HuH-7 (cell line): ENCODE results near the gene KLF15.

Experiments used
- DNase-seq: peaks from one replicate; pipeline ENCODE4 v3.0.0; 2011; ENCODE audit warnings: low spot score

Gene KLF15

GRCh38 chr3:126320517-126321293 is 36.5 kb downstream of the KLF15 start:
- no peak for DNase-seq

GRCh38 chr3:126319701-126320295 is 37.4 kb downstream of the KLF15 start:
- DNase-seq = no peak

DNA sequence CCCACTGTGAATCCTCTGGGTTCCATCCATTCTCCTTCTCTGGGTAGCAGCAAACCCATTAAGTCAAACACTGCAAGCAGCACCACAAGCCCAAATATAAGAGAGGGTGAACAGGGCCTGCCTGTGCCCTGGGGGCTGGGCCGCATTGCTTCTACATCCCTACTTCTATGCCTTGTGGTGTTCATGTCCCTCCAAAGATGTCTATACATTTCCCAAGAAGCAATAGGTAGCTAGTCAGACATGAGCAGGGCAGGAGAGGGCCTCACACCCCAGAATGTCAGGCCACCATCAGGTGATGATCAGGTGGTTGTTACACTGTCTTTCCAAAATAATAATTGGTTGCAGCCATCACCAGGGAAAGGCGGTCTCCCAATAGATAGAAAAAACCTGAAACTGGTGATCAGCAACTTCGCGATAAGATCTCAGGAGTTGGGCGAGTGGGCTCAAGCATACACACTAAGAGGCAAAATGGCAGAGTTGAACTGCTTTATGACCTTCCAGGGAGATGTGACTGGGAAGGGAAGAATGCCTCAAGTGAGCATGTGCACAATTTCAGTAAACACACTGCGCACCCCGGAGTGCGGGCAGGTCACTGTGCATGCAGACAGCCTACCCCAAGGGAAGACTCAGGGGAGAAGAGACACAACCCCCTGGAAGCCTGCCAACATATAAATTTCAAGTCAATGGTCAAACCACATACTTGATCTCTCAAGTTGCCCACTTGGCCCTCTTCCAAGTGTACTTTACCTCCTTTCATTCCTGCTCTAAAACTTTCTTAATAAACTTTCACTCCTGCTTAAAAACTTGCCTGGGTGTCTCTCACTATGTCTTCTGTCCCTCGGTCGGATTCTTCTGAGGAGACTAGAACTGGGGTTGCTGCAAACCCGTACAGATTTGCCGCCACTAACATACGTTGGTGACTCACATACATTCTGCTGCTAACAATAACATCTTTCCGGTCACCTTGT is 39.9 kb downstream of the KLF15 start:
- no peak for DNase-seq

DNA sequence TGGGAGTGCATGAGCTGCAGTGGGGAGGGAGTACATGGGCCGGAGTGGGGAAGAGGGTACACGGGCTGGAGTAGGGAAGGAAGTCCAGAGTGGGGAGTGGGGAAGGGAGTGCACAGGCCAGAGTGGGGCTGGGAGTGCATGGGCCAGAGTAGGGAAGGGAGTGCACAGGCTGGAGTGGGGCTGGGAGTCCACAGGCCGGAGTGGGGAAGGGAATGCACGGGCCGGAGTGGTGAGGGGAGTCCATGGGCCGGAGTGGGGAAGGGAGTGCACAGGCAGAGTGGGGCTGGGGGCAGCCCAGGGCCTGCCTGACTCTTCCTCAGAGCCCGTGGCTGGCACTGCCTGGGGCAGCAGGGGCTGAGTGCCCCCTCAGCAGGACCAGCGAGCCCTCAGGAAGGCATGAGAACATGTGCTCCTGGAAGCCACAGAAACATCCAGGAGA is 40.7 kb downstream of the KLF15 start:
- DNase-seq = no peak

- no peak for DNase-seq
Observed at GRCh38 chr3:126316031-126316461, 41.2 kb downstream of the KLF15 start.

- DNase-seq = no peak
Observed at GRCh38 chr3:126314790-126315658, 42.2 kb downstream of the KLF15 start.

DNA sequence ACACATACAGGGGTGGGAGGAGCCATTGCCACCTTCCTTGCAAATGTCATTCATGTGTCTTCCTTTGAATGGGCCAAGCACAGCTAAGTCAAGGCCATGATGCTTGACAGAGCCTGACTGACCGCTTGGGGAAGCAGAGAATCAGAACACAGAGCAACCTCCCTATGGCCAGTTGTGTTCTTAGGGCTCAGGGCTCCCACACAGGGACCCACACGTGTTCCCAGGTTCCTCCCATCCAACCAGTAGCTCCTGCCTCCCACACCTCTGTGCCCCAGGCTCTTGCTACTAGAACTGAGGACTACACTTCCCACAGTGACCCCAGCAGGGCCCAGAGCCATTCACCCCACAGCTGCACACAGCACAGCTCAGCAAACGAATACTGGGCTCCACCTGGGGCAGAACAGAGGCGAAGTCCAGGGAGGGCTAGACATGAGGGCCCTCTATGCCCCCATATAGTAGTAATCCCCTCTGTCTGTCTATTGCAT is 42.9 kb downstream of the KLF15 start:
- no peak for DNase-seq

DNA sequence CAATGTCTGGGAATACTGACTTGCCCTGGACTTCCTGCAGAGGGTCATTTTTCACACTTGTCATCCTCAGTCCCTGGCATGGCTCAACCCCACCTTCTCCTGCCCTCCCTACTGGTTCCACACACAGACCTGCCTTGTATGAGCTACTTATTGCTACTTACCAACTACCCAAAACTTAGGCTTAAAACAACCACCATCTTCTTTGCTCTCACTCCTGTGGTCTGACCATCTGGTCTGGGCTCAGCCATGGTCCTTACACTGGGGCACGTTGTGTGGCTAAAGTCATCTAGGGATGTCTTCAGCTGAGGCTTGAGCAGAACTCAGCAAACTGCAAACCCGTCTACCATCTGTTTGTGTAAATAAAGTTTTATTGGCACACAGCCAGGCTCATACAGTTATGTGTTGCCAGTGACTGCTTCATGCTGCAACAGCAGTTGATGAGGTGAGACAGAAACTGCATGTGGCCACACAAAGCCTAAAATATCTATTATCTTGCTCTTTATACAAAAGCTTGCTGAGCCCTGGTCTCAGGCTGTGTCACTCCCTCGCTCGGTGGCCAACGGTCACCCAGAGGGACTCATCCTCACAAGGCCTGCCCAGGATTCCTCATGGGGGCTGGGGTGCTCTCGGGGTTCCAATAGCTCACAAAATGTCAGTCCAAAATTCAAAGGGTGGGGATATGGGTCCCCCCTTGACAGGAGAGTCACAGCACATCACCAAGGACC is 43.5 kb downstream of the KLF15 start:
- DNase-seq = no peak

DNA sequence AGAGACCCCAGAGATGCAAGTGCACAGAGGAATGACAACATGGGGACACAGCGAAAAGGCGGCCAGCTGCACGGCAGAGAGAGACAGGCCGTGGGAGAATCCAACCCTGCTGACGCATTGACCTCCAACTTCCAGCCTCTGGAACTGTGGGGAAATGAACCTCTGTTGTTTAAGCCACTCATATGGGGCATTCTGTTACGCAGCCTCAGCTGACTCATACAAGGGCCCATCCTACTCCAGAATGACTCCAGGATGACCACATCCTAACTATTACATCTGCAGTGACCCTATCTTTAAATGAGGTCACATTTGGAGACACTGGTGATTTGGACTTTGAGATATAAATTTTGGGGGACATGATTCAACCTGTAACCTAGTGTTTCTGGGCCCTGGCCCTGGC is 44.0 kb downstream of the KLF15 start:
- no peak for DNase-seq

GRCh38 chr3:126312341-126312740 is 44.9 kb downstream of the KLF15 start:
- no peak for DNase-seq

DNA sequence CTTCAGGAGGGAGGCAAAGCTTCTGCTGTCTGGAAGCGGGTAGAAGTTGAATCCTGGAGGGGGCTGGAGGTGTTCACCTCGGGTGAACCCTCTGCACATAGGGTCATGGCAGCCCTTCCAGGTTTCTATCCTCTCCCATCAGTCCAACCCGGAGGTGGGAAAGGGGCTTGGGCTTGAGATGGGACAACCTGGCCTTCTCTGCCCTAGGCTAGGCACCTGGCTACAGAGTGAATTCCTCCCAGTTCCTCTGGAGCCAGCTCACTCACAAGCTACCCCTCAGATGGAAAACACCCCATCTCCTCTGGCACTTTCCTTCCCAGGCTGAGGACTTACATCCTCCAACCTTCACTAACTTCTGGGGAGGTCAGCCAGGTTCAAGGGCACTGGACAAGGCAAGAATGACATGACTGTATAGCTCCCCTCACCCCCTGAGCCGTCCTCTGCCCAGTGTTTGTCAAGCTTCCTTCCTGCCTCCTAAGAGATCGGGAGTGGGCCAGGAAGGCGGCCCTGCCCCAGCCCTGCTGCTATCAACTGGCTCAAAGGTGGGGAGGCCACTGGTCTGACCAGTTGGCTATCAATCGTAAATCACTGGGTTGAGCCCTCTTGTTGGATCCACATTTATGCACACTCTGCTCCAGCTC is 45.8 kb downstream of the KLF15 start:
- no peak for DNase-seq

GRCh38 chr3:126310816-126311215 is 46.4 kb downstream of the KLF15 start:
- no peak for DNase-seq

GRCh38 chr3:126309861-126310655 is 47.1 kb downstream of the KLF15 start:
- DNase-seq = no peak

DNA sequence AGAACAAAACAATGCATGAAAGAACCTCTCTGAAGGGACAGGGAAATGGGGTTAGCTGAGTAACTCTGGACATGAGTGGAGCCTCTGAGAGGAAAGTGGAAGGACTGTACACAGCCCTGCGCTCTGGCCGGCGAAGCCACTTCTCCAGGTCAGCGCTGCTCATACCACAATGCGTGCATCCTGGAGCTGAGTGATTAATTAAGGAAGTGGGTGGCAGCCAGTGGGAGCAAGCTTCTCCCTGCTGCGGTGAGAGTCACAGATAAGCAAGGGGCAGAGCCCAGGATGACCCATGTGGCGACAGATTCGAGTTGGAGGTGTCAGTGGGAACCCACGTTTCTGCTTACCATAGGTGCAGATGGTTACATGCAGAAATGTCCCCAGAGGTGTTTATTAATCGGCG is 48.0 kb downstream of the KLF15 start:
- no peak for DNase-seq

DNA sequence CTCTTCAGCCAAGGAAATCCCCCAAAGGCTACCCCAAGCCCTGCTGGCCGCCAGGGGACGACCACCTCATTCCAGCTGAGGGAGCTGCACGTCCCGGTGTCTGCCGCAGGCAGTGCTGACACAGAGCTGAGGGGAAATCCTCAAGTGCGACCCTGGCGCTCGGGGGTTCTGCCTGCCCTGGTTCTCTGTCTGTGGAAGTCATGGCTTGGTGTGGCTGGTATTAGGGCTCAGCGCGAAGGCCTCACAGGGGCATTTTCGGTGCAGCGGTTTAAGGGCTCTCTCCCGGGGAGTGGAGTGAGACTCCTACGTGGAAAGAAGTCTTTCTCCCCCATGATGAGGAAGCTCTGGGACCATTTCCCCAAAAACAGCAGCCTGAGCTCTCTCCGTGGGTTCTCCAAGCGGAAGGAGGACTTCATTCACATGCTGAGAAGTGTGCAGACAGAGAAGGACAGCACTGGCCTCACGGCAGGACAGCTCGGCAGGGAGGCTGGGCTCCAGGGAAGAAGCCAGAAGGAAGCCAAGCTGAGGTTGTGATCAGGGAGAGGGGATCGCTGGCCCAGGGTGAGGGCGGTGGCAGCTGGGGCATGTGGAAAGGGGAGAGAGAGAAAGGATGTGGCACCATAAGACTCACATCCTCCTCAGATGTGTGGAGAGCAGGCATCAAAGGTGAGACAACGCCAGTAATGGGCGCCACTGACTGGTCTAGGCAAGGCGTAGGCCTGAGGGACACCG is 48.6 kb downstream of the KLF15 start:
- no peak for DNase-seq

- DNase-seq = no peak
Observed at GRCh38 chr3:126307591-126308393, 49.4 kb downstream of the KLF15 start.

DNA sequence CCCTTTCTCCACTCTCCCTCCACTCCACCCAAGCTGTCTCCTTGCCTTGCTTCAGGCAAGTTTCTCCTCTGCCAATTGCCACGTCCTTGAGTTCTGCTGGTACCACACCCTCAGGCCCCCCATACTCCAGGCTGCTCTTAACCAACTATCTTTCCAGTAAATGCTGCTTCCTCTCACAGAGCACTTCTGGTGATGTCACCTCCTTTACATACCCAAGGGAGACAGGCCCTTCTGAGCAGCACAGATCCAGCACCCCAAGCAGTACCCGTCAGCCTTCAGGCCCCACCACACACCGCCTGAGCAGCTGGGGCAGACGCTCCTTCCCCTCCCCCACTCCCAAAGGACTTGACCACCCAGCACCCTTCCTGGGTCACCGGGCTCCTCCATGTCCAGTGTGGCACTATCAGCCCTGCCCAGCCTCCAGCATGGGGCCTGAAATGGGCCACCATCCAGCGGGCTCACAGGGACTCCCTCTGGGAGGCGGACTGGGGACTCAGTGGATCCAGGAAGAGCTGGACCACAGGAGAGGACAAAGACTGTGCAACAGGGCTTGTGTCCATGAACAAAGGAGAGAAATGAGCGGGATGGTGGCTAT is 50.2 kb downstream of the KLF15 start:
- DNase-seq = no peak
